ENCODE data around the gene STRBP. TPM values are rescaled to one million over a fixed set of nuclear protein-coding genes. Genes with fewer than 3 reads are reported as not detected.

Gene STRBP
- total and polyA plus RNA-seq, 9 of the 15 experiments (the other 6 are each of a cell fraction or from before 2014, with no cell fraction given) = 27.7 to 84.0 (median 70.2) TPM

DNA sequence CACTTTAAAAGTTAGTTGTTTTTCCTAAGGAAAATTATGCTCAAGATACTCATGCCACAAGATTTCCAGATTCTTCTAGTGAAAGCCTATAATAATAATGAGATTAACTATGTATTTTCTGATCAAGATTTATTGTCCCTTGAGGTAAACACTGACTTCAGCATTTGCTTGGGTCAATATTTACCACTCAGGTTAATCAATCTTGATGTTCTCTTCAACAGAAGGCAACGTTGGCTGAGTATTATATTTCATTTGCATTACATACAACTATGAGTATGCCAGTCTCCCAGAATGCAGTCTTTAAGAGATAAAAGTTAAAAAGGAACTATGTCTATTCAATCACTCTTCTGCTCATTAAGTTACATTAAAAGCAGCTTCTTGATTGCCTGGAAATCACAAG, 119.3 kb downstream of the STRBP start:
- TF ChIP-seq ZNF354B (CRISPR knock-in tag; IDR thresholded peaks at IDR 0.05) (no peak), ARID2 (IDR thresholded peaks at IDR 0.05) (no peak), SAFB2 (IDR thresholded peaks at IDR 0.05; ENCODE audit: borderline replicate concordance, low read depth, low read length, severe bottlenecking) (no peak), CTBP1 (IDR thresholded peaks at IDR 0.05; ENCODE audit: borderline replicate concordance) (no peak), HSF4 (CRISPR knock-in tag; IDR thresholded peaks at IDR 0.05; ENCODE audit: borderline replicate concordance) (no peak)
- TF ChIP-seq, protein P1, sequence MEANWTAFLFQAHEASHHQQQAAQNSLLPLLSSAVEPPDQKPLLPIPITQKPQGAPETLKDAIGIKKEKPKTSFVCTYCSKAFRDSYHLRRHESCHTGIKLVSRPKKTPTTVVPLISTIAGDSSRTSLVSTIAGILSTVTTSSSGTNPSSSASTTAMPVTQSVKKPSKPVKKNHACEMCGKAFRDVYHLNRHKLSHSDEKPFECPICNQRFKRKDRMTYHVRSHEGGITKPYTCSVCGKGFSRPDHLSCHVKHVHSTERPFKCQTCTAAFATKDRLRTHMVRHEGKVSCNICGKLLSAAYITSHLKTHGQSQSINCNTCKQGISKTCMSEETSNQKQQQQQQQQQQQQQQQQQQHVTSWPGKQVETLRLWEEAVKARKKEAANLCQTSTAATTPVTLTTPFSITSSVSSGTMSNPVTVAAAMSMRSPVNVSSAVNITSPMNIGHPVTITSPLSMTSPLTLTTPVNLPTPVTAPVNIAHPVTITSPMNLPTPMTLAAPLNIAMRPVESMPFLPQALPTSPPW (CRISPR knock-in tag; IDR thresholded peaks at IDR 0.05) = no peak
- WGBS (ENCODE audit: insufficient coverage, low coverage, missing lambda C conversion rate) = 56% methylated on average over 1 of the region's 1 CpG
- ATAC-seq (no peak), FAIRE-seq (no peak), DNase-seq (ENCODE audit: extremely low read depth in 1 of 4, low spot score in 3 of 4) (no peak)
- H3K4me2 ChIP-seq (ENCODE audit: insufficient read depth, low read length) = no peak overlapping the region
- H3K36me3 ChIP-seq (ENCODE audit: control insufficient read depth, insufficient read depth, low read length) = peaks cover 55% of the 10 kb centered on the region; the same call in 2 of the 3 replicates
- H3K27me3 ChIP-seq (ENCODE audit: control insufficient read depth in 2 of 2, insufficient read depth in 2 of 2, low read length in 2 of 2) = no peaks in the 10 kb centered on the region
- POLR2A ChIA-PET = no interaction called here
- no peaks in the 10 kb centered on the region for H4K20me1 ChIP-seq (replicated peaks; ENCODE audit: control insufficient read depth, insufficient read depth, low read length)
- intact Hi-C loops (cut with micrococcal nuclease) (no loop called here), in situ Hi-C loops (cut with MboI) (no loop called here)
- no peaks in the 10 kb centered on the region for H3K9me1 ChIP-seq (ENCODE audit: control insufficient read depth, insufficient read depth, low read length)
- no peaks in the 10 kb centered on the region for H3K9me3 ChIP-seq (replicated peaks; ENCODE audit: control insufficient read depth, insufficient read depth, low read depth, low read length)
- H3K79me2 ChIP-seq (ENCODE audit: control insufficient read depth, insufficient read depth, low read length) = no peaks in the 10 kb centered on the region
- BruUV-seq (replicated peaks) = no TSS peak
- H3K4me1 ChIP-seq (replicated peaks in 1 of 2; ENCODE audit: control insufficient read depth in 2 of 2, insufficient read depth in 2 of 2, low read length in 2 of 2) = no peaks in the 10 kb centered on the region
- CTCF ChIA-PET (ENCODE audit: low intra/inter-chr PET ratio) = no interaction called here
- H3K9ac ChIP-seq (ENCODE audit: insufficient read depth in 1 of 2, low read depth in 2 of 2, low read length in 2 of 2) = no peak overlapping the region
- no peak overlapping the region for H3K27ac ChIP-seq (ENCODE audit: extremely low read depth, low read depth, low read length)
- H3K4me3 ChIP-seq = no peak overlapping the region
- no peak overlapping the region for H2AFZ ChIP-seq (ENCODE audit: low read depth, low read length)

All from K562 (cell line).